GM23338 (cell line): Measurements from ENCODE around the gene ELOVL6. TPM values are rescaled to one million over a fixed set of nuclear protein-coding genes. Genes with fewer than 3 reads are reported as not detected.

Experiments
- ATAC-seq: fragments of 200-7000 bp; cut with Tn5 transposase; 3 replicates; pipeline ENCODE4 v1.9.1; 2020
- DNase-seq: peaks from one replicate; pipeline ENCODE4 v3.0.0-alpha.2; 2015; ENCODE audit warnings: low spot score
- H2AFZ ChIP-seq: fragments of 200-600 bp; sonication (generic); 2 replicates; pipeline ENCODE4 v1.8.0; 2016; ENCODE audit warnings: antibody characterized with exemption, mild to moderate bottlenecking, moderate library complexity
- H3F3A ChIP-seq: fragments of 200-600 bp; sonication (generic); replicated peaks from 2 replicates; pipeline ENCODE4 v1.8.0; 2017; ENCODE audit warnings: antibody characterized with exemption, mixed run types, low read depth
- H3K27ac ChIP-seq: fragments of 200-600 bp; sonication (generic); 2 replicates; pipeline ENCODE4 v1.6.1; 2016; ENCODE audit warnings: low read depth
- H3K27me3 ChIP-seq: fragments of 200-600 bp; sonication (generic); 2 replicates; pipeline ENCODE4 v1.8.0; 2016; ENCODE audit warnings: mild to moderate bottlenecking, mixed run types, moderate library complexity; ENCODE audit not compliant: insufficient read depth
- H3K36me3 ChIP-seq: fragments of 200-600 bp; sonication (generic); 2 replicates; pipeline ENCODE4 v1.8.0; 2016; ENCODE audit warnings: mild to moderate bottlenecking; ENCODE audit not compliant: insufficient read depth
- H3K4me1 ChIP-seq: fragments of 200-600 bp; sonication (generic); 2 replicates; pipeline ENCODE4 v1.8.0; 2016; ENCODE audit warnings: mild to moderate bottlenecking, moderate library complexity; ENCODE audit not compliant: insufficient read depth
- H3K4me2 ChIP-seq: fragments of 200-600 bp; sonication (generic); 2 replicates; pipeline ENCODE4 v1.7.1; 2017; ENCODE audit warnings: mixed run types
- H3K4me3 ChIP-seq: fragments of 200-600 bp; sonication (generic); 2 replicates; pipeline ENCODE4 v1.6.1; 2016; ENCODE audit warnings: mixed run types
- H3K79me2 ChIP-seq: fragments of 200-600 bp; sonication (generic); replicated peaks from 2 replicates; pipeline ENCODE4 v1.8.0; 2017; ENCODE audit warnings: mild to moderate bottlenecking; ENCODE audit not compliant: insufficient read depth
- H3K9me2 ChIP-seq: fragments of 200-600 bp; sonication (generic); 2 replicates; pipeline ENCODE4 v1.8.0; 2017; ENCODE audit not compliant: insufficient read depth
- H4K20me1 ChIP-seq: fragments of 200-600 bp; sonication (generic); replicated peaks from 2 replicates; pipeline ENCODE4 v1.8.0; 2017; ENCODE audit warnings: mild to moderate bottlenecking; ENCODE audit not compliant: insufficient read depth
- H3K27ac Mint-ChIP-seq: 2 replicates; pipeline ENCODE4 v1.8.0; 2020; ENCODE audit warnings: inconsistent platforms, mild to moderate bottlenecking, moderate library complexity, mixed read lengths
- H3K27me3 Mint-ChIP-seq: 3 replicates; pipeline ENCODE4 v1.8.0; 2022; ENCODE audit warnings: low read depth, mild to moderate bottlenecking, moderate library complexity, mixed read lengths, inconsistent platforms; ENCODE audit not compliant: insufficient read depth, poor library complexity
- H3K36me3 Mint-ChIP-seq: 3 replicates; pipeline ENCODE4 v1.8.0; 2021; ENCODE audit warnings: low read depth, mild to moderate bottlenecking, inconsistent platforms, moderate library complexity, mixed read lengths
- H3K4me1 Mint-ChIP-seq: 3 replicates; pipeline ENCODE4 v1.8.0; 2020; ENCODE audit warnings: mild to moderate bottlenecking, inconsistent platforms, mixed read lengths
- H3K4me3 Mint-ChIP-seq: 3 replicates; pipeline ENCODE4 v1.8.0; 2021; ENCODE audit warnings: moderate library complexity, mild to moderate bottlenecking, inconsistent platforms, mixed read lengths
- H3K9me3 Mint-ChIP-seq: 3 replicates; pipeline ENCODE4 v1.8.0; 2020; ENCODE audit warnings: moderate library complexity, mild to moderate bottlenecking, inconsistent platforms, mixed read lengths
- CREB1 ChIP-seq: fragments of 250-450 bp; sonication (Bioruptor Pico); IDR thresholded peaks from 2 replicates; pipeline ENCODE4 v1.5.0; 2020; ENCODE audit warnings: low read depth, mild to moderate bottlenecking, moderate library complexity
- CTCF ChIP-seq, 2 experiments: fragments of 200-600 bp in 1 of 2; sonication (generic) in 1 of 2; conservative IDR thresholded peaks; 2 replicates each; pipeline versions ENCODE4 v1.5.1 to v1.6.1; 2016 to 2017; ENCODE audit warnings: antibody characterized with exemption in 2 of 2, low read depth in 2 of 2, mild to moderate bottlenecking in 2 of 2, moderate library complexity in 1 of 2
- ETS1 ChIP-seq: IDR thresholded peaks from 2 replicates; pipeline ENCODE4 v1.6.1; 2016; ENCODE audit warnings: antibody characterized with exemption
- EZH2phosphoT487 ChIP-seq: fragments of 200-600 bp; sonication (generic); IDR thresholded peaks from one replicate; pipeline ENCODE4 v1.8.1; 2018; ENCODE audit warnings: antibody characterized with exemption; ENCODE audit not compliant: unreplicated experiment
- POLR2AphosphoS5 ChIP-seq: IDR thresholded peaks from 2 replicates; pipeline ENCODE4 v1.6.1; 2016; ENCODE audit warnings: antibody characterized with exemption, low read depth
- REST ChIP-seq: IDR thresholded peaks from one replicate; pipeline ENCODE4 v1.6.1; 2018; ENCODE audit warnings: antibody characterized with exemption; ENCODE audit not compliant: unreplicated experiment
- ZNF114 ChIP-seq: fragments of 250-450 bp; sonication (Bioruptor Pico); IDR thresholded peaks from 2 replicates; pipeline ENCODE4 v1.5.0; 2020; ENCODE audit warnings: mild to moderate bottlenecking, moderate library complexity
- ZNF331 ChIP-seq: fragments of 250-450 bp; sonication (Bioruptor Pico); IDR thresholded peaks from 2 replicates; pipeline ENCODE4 v1.5.0; 2020; ENCODE audit warnings: low read depth, mild to moderate bottlenecking, moderate library complexity
- polyA plus RNA-seq: library from polyadenylated mRNA; unstranded; fragments of >200 nt; fragmentation: Nextera tagmentation; extraction: Ambion mirVana; gene quantifications from 2 replicates; pipeline ENCODE4 v1.2.1, GENCODE V29; 2016
- total RNA-seq: library from RNA; depleted of rRNA; stranded (reverse); fragments of >200 nt; shearing (Covaris generic); gene quantifications from 2 replicates; pipeline ENCODE4 v1.2.3, GENCODE V29; 2014

Gene ELOVL6
- total and polyA plus RNA-seq, 2 experiments from 2014 or later = 82.7 to 89.5 TPM

DNA sequence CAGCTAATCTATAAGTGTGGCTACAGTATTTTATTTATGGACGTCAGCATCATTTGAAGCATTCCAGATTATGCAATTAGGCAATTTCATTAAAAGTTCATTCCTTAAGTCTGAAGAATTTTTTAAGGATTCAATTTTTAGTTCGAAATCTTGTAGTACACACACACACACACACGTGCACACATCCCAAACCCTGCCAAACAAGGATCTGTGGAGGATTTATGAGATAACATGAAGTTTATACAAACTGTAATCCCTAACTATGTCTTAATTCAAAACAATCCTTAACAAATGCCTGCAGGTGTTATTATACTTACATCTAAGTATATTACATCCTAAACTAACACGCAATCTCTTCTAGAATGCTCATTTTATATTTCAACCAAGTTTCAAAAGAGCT, 105.8 kb downstream of the ELOVL6 start (continued):
- no peak for TF ChIP-seq CTCF (conservative IDR thresholded peaks at IDR 0.05; ENCODE audit: low read depth in 2 of 2)

GRCh38 chr4:110091434-110092140, 106.8 kb downstream of the ELOVL6 start:
- no peak overlapping the region for H3K4me3 ChIP-seq
- peaks cover 7% of the 10 kb centered on the region; the same call in 1 of the 2 replicates for H3K4me1 ChIP-seq
- H3K27ac ChIP-seq = no peak overlapping the region
- no peaks in the 10 kb centered on the region for H3K9me3 Mint-ChIP-seq
- H4K20me1 ChIP-seq = no peaks in the 10 kb centered on the region
- DNase-seq (no peak), ATAC-seq (no peak)
- no peaks in the 10 kb centered on the region for H3K27me3 ChIP-seq
- H3K79me2 ChIP-seq = peaks cover 35% of the 10 kb centered on the region
- H3K9me2 ChIP-seq = no peaks in the 10 kb centered on the region
- H3K36me3 Mint-ChIP-seq = peaks cover 11% of the 10 kb centered on the region; the same call in 2 of the 3 replicates
- peak overlapping the region; percentile 21 for H3K27ac Mint-ChIP-seq
- peaks cover 40% of the 10 kb centered on the region for H3K4me1 Mint-ChIP-seq
- no peak overlapping the region for H3K4me3 Mint-ChIP-seq
- H3K36me3 ChIP-seq = no peaks in the 10 kb centered on the region
- peaks cover 2% of the 10 kb centered on the region for H3K27me3 Mint-ChIP-seq
- H2AFZ ChIP-seq = no peak overlapping the region
- no peak overlapping the region for H3K4me2 ChIP-seq
- no peaks in the 10 kb centered on the region for H3F3A ChIP-seq
- TF ChIP-seq CREB1 (CRISPR knock-in tag) (no peak), EZH2phosphoT487 (no peak), ZNF331 (CRISPR knock-in tag) (no peak), POLR2AphosphoS5 (no peak), ETS1 (no peak), REST (no peak), ZNF114 (CRISPR knock-in tag) (no peak), CTCF (conservative IDR thresholded peaks at IDR 0.05; ENCODE audit: low read depth in 2 of 2) (no peak)
